Esophagus squamous epithelium (tissue), 5 donors: ENCODE data around the gene ARMC8. TPM values are rescaled to one million over a fixed set of nuclear protein-coding genes. Genes with fewer than 3 reads are reported as not detected.

Source experiments
- DNase-seq: peaks from one replicate; lab custom pipeline; 2025; lab: John Stamatoyannopoulos, UW
- H3K27ac ChIP-seq, 4 donors: fragments of 200-600 bp; sonication (generic); one replicate each; pipeline ENCODE4 v1.5.1; 2016 to 2019; ENCODE audit warnings: mild to moderate bottlenecking in 1 of 4
- H3K27me3 ChIP-seq, 4 donors: fragments of 200-600 bp; sonication (generic); 1 replicate in 3 of 4; 2 replicates in 1 of 4; pipeline versions ENCODE4 v1.5.1 to v1.6.0; 2017 to 2021; ENCODE audit warnings: antibody characterized with exemption in 1 of 4
- H3K36me3 ChIP-seq, 3 donors: fragments of 200-600 bp; sonication (generic); one replicate each; pipeline ENCODE4 v1.5.1; 2016 to 2019
- H3K4me1 ChIP-seq, 3 donors: fragments of 200-600 bp; sonication (generic); one replicate each; pipeline ENCODE4 v1.5.1; 2017 to 2019
- H3K4me3 ChIP-seq, 4 donors: fragments of 200-600 bp; sonication (generic); 1 replicate in 3 of 4; 2 replicates in 1 of 4; pipeline ENCODE4 v1.5.1; 2016 to 2019; ENCODE audit warnings: mild to moderate bottlenecking in 2 of 4, moderate library complexity in 1 of 4
- H3K9me3 ChIP-seq, 3 donors: fragments of 200-600 bp; sonication (generic); one replicate each; pipeline ENCODE4 v1.5.1; 2016 to 2019
- CTCF ChIP-seq, 6 experiments: fragments of 450-650 bp in 4 of 6; fragments of 200-600 bp in 2 of 6; sonication (generic) in 2 of 6; IDR thresholded peaks; one replicate each; pipeline ENCODE4 v1.5.1; 2016 to 2019; ENCODE audit warnings: antibody characterized with exemption in 6 of 6, mild to moderate bottlenecking in 4 of 6, moderate library complexity in 4 of 6
- POLR2A ChIP-seq, 4 donors: fragments of 450-650 bp; IDR thresholded peaks; one replicate each; pipeline ENCODE4 v1.6.1; 2017; ENCODE audit warnings: antibody characterized with exemption in 4 of 4, mild to moderate bottlenecking in 4 of 4, moderate library complexity in 3 of 4
- WGBS, 2 donors: methylation state at CpG; one replicate each; pipeline ENCODE4 v1.1.5; 2018; 5-methylcytosine and 5-hydroxymethylcytosine counted together
- intact Hi-C: fragments of 100-400 bp; cut with DNase I; formaldehyde crosslinking; loops from one replicate; pipeline ENCODE4 v1.15.0; 2022
- total RNA-seq, 4 donors: library from RNA; depleted of rRNA; stranded (reverse); fragments of >200 nt; gene quantifications; one replicate each; pipeline ENCODE4 v1.1.0, GENCODE V29; 2016
- donor health status: DM: yes; HTN: yes; CAD: no.

ARMC8 gene
- total RNA-seq, 4 donors from 2014 or later: 29.7 to 59.3 (median 34.6) TPM

- DNase-seq: no peak
- Histone ChIP-seq H3K4me3 (no peak overlapping the region), H3K27me3 (no peaks in the 10 kb centered on the region), H3K4me1 (no peaks in the 10 kb centered on the region), H3K36me3 (peaks cover 0 to 100% (median 11%) of the 10 kb centered on the region in 3 donors), H3K27ac (no peak overlapping the region), H3K9me3 (no peaks in the 10 kb centered on the region)
- 66 to 81% methylated on average over 1 of the region's 1 CpG for WGBS, 2 donors
- intact Hi-C loops: no loop called here
- TF ChIP-seq POLR2A (IDR thresholded peaks at IDR 0.05) (no peak), CTCF (IDR thresholded peaks at IDR 0.05) (no peak)
These were observed 54.0 kb downstream of the ARMC8 start for GRCh38 chr3:138241061-138241460.

GRCh38 chr3:138241676-138242075 is 54.6 kb downstream of the ARMC8 start:
- TF ChIP-seq POLR2A (IDR thresholded peaks at IDR 0.05) (no peak), CTCF (IDR thresholded peaks at IDR 0.05) (no peak)
- Histone ChIP-seq H3K36me3 (peaks cover 0 to 97% (median 8%) of the 10 kb centered on the region in 3 donors), H3K4me1 (no peaks in the 10 kb centered on the region), H3K27me3 (no peaks in the 10 kb centered on the region), H3K9me3 (no peaks in the 10 kb centered on the region), H3K4me3 (no peak overlapping the region), H3K27ac (no peak overlapping the region)
- intact Hi-C loops: no loop called here
- DNase-seq: no peak
- 87 to 100% methylated on average over 2 of the region's 2 CpGs for WGBS, 2 donors

- Histone ChIP-seq H3K4me3 (no peak overlapping the region), H3K4me1 (no peaks in the 10 kb centered on the region), H3K27ac (no peak overlapping the region), H3K27me3 (no peaks in the 10 kb centered on the region), H3K36me3 (peaks cover 0 to 97% (median 4%) of the 10 kb centered on the region in 3 donors), H3K9me3 (no peaks in the 10 kb centered on the region)
- 95 to 100% methylated on average over 1 of the region's 1 CpG for WGBS, 2 donors
- intact Hi-C loops: no loop called here
- TF ChIP-seq POLR2A (IDR thresholded peaks at IDR 0.05) (no peak), CTCF (IDR thresholded peaks at IDR 0.05) (no peak)
- no peak for DNase-seq
These were observed 55.4 kb downstream of the ARMC8 start for GRCh38 chr3:138242466-138242865.

- WGBS, 2 donors: 82 to 88% methylated on average over 9 of the region's 9 CpGs
- intact Hi-C loops: no loop called here
- TF ChIP-seq CTCF (IDR thresholded peaks at IDR 0.05) (no peak), POLR2A (IDR thresholded peaks at IDR 0.05) (no peak)
These were observed 57.9 kb downstream of the ARMC8 start for GRCh38 chr3:138245026-138245425.

GRCh38 chr3:138249636-138250035 is 62.5 kb downstream of the ARMC8 start:
- no peak overlapping the region for H3K4me3 ChIP-seq
- H3K27ac ChIP-seq: no peak overlapping the region
- no peaks in the 10 kb centered on the region for H3K27me3 ChIP-seq
- peaks cover 0 to 62% (median 0%) of the 10 kb centered on the region in 3 donors for H3K36me3 ChIP-seq
- no peaks in the 10 kb centered on the region for H3K9me3 ChIP-seq
- TF ChIP-seq CTCF (IDR thresholded peaks at IDR 0.05): no peak
- TF ChIP-seq POLR2A (IDR thresholded peaks at IDR 0.05): no peak
- no peak for DNase-seq
- no peaks in the 10 kb centered on the region for H3K4me1 ChIP-seq
- intact Hi-C loops: no loop called here

More at GRCh38 chr3:138245026-138245425, 57.9 kb downstream of the ARMC8 start:
- no peak for DNase-seq
- Histone ChIP-seq H3K27me3 (no peaks in the 10 kb centered on the region), H3K9me3 (no peaks in the 10 kb centered on the region), H3K36me3 (peaks cover 0 to 90% (median 0%) of the 10 kb centered on the region in 3 donors), H3K4me3 (no peak overlapping the region), H3K27ac (no peak overlapping the region), H3K4me1 (no peaks in the 10 kb centered on the region)
